Activated CD4-positive, alpha-beta T cell treated with anti-CD3 and anti-CD28 coated beads for 1 hour (primary cell): ENCODE data around the gene LBHD1.
"Not testable (repeated sequence)": the region's sequence is repeated elsewhere in the genome, so short reads cannot be mapped to it uniquely, and the experiment has no call there.

ENCODE experiments used
- DNase-seq: peaks from one replicate; pipeline ENCODE4 v3.0.0-alpha.2; 2020

Gene LBHD1

DNA sequence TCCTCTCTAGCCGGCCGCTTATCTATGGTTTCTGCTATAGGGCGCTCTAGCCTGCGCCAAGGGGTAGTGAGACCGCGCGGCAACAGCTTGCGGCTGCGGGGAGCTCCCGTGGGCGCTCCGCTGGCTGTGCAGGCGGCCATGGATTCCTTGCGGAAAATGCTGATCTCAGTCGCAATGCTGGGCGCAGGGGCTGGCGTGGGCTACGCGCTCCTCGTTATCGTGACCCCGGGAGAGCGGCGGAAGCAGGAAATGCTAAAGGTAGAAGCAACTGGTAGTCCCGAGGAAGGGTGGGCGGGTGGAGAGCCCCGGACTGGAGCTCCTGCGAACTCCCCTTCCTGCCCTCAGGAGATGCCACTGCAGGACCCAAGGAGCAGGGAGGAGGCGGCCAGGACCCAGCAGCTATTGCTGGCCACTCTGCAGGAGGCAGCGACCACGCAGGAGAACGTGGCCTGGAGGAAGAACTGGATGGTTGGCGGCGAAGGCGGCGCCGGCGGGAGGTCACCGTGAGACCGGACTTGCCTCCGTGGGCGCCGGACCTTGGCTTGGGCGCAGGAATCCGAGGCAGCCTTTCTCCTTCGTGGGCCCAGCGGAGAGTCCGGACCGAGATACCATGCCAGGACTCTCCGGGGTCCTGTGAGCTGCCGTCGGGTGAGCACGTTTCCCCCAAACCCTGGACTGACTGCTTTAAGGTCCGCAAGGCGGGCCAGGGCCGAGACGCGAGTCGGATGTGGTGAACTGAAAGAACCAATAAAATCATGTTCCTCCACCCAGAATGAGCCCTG is at the start of gene LBHD1, which contains the start of gene UQCC3:
Gene LBHD1 (minus strand): TSS at position 660 of the 782 bp plus-strand sequence. CDS start 2,236 bp downstream, outside the sequence.
Gene UQCC3 (plus strand): TSS at position 66 of the 782 bp plus-strand sequence. CDS start 73 bp downstream, at position 139.
- peak; percentile 55 for DNase-seq

DNA sequence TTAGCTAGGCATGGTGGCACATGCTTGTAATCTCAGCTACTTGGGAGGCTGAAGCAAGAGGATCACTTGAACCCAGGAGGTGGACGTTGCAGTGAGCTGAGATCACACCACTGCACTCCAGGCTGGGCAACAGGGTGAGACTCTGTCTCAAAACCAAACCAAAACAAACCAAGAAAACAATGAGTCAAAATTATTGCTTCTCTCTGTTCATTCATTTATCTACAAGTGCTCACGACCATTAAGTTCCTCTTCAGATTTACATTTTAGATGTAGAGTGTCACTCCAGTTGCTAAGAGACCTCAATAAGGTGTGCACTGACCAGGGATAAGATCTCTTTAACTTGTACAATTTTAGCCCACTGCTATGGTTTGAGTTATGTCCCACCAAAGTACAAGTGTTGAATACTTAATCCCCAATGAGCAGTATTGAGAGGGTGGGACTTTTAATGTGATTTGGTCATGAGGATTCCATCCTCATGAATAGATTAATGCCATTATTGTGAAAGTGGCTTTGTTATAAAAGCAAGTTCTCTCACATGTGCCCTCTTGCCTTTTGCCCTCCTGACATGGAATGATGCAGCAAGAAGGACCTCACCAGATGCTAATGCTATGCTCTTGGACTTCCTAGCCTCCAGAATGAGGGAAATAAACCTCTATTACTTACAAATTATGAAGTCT is 47.4 kb upstream of the LBHD1 start:
- DNase-seq, result no peak

DNA sequence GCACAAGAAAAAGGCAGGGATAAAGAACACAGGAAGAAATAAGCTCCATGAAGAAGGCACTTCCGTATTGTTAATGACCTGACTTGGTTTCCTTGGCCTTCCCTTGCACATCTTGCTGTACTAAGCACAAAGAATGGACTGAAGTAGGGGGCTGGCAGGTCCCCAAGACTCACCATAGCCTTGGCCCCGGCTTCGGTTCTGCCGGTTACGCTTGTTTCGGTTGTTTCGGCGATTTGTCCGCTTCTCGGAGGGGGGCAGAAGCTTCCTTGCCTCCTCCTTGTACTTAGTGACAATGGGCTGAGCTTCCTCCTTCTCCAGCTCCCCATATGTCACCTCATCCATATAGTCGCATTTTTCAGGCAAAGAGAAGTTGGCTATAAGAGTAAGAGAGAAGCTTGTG is 44.7 kb upstream of the LBHD1 start:
- no peak for DNase-seq

DNA sequence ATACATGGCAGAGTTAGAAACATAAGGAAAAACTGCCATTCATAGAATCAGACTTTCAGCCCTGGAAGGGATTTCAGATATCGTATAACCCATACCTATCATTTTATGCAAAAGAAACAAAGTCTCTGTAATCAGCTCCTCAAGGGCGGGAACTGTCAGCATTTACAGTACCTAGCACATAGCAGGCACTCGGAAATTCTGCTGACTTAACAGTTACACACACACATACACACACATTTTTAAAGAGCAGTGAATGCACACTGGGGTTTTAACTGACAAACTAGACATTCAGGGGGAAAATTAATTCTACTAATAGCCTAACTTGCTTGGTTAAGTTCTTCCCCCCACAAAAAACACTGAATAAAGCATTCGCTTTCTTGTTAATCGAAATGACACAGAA is 44.1 kb upstream of the LBHD1 start:
- no peak for DNase-seq

DNA sequence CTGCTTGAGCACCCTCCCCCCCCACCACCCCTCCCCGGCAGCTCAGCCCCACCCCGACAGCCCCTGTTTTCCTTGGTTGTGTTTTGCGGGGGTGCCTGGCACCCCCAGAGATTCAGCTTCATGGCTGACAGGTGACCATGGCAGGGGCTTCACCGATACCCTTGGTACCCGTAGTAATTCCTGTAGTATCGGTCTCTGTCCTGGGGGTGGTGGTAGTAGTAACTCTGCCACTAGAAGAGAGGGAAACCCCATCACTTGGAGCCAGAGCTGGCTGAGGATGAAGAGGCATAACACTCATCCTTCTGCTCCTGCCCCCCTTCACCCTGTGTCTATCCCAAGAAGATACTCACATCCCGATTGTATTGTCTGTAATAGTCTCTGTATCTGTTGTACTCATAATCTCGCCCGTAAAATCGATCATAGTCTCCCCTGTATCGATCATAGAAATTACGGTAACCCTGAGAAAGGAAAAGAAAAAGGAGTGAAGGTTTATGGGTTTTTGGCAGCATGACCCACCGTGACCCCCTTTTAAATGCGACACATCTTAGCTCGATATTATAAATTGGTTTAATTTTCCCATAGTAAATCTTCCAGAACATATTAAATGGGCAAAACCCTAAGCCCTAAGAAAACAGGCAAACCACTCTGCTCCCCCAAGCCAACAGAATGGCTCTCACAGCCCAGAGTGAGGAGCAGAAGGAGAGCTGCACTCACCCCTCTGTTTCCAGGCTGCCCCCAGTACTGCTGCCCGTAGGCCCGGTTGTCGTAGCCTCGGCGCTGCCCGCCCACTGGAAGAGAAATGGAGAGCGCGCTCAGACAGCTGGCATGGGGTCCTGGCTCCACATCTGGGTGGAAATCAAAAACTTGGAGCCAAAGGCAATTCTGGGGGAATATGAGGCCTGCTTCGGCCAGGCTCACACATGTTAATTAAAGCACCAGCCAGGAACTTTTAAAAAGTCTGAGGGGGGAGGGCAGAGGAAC is 43.4 kb upstream of the LBHD1 start:
- no peak for DNase-seq

DNA sequence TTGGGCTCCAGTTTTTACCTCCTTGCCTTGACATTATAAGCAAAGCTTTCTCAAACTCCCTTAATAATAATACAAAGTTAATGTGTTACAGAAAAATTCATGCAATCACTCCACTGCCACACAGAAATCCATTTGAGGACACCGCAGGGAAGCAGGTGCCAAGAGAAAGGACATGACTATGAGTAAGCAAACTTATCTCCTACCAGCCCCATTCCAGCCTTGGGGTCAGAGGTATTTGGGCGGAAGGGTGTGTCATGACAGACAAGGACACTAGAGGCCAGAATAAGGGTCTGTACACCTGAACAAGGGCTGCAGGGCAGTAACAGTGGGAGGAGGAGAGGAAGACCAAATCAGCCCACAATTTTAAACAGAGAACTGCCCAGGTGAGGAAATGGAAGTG is 41.3 kb upstream of the LBHD1 start:
- DNase-seq, result no peak

DNA sequence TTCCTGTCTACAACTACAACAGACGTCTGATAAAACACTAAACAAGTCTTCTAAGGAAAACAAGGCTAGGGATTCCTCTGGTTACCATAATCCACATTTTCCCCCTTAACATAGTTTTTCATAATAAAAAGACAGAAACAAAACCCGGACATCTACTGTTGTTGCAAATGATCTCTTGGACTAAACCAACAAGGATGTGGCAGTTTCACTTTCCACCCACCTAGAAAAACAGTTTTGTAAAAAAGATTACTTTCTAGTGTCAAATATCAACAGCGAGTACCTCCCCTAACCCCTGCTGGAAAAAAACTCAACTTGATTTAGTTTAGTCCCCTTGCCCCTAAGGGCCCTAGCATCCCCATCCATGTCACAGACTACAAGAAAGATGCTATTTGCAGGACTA is 40.8 kb upstream of the LBHD1 start:
- no peak for DNase-seq

DNA sequence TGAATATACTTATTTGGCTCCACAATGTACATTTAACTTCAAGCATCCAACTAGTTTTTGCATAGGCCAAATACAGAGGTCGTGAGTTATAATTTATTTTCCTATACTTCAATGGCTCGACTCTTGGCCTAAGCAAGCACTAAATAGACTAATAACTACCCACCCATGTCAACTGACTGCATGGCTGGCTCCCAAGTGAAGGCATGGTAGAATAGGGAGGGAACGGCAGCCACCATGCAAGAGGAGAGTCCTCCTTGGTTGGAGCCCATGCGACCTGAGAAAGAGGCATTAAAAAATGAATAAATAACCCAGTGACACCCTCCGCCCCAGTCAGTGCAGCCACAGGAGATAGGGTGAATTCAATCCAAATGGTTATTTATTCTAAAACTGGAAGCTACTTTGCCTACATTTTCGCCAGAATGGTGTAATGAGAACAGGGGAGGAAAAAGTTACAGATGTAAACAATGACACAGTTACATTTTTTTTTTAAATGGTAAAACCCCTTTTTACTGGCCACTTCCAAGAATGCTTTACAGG is 40.3 kb upstream of the LBHD1 start:
- no peak for DNase-seq

DNA sequence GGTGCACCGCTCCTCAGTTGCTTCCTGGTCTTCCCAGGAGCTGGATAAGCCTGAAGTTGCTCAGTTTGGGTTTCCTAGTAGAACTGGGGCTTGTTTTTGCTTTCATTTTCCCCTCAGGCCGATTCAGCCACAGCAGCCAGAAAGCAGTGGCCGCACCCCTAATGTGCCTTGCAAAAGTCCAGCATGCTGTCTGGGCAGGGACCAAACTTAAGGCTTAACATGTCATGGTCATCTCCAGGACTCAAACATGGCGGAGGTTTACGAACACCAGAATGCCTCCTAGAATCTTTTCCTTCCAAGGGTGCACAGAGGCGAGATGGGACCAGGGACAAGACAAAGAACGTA is 37.9 kb upstream of the LBHD1 start:
- no peak for DNase-seq

DNA sequence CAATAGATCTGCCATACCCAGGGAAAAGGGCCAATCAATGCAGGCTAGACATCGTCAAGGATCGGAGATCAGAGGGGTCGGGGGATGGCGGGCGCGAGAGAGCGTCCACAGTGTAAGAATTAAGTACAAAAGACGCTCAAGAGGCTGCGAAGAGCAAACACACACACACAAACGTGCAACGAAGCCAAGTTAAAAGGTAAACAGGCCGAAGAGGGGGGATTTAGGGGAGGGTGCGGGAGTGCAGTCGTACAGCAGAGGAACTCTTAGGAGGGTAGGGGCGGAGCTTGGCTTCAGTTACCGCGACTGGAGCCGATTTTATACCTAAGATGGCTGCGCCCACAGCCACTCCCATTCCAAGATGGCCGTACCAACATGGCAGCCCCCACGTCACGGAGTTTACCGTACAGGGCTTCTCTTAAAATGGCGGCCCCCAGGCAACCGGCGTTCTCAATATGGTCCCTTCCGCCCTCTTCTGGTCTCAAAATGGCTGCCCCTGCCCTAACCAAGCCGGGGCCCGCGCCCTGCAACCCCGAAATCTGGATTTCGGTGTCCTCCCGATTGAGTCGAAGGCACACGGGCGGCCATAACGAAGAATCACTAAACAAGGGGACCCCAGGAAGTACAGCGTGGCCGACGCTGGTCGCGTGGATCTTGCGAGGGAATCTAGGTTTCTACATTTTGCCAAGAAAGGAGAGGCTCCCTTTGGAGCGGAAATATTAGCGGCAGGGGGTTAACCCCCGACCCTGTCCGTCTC is 37.4 kb upstream of the LBHD1 start:
- peak; percentile 95 for DNase-seq

DNA sequence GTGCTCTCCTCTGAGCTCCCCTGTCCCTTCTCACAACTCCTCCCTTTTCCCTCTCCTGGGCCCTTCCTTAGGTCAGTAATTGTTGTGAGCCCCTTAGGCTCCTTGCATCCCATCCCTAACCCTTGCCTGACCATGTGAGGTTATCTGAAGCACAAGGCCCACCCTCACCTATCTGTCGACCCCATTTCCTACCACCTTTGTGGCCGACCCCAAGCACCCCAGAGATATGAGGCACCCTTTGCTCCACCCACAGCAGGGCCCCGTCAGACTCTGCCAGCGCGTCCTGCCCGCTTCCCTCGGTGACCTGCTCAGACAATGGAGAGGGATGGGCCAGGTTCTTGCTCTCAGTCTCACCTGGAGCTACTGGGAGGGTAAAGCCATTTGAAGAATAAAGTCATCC is 36.7 kb upstream of the LBHD1 start:
- DNase-seq, result peak; percentile 28

DNA sequence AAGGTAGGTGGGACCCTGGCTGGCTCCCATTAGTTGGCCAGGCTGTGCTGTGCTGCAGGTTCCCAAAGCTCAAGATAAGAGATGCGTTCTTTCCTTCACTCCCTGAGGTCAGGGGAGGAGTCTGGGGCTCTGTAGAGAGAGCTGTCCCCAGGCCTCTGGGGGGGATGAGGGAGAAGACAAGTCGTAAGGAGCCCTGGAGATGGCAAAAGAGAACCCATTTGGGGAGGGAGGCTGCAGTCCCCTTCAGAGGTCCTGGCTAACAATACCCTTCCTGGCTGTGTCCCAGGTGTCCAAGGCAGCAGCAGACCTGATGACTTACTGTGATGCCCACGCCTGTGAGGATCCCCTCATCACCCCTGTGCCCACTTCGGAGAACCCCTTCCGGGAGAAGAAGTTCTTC is 36.3 kb upstream of the LBHD1 start:
- no peak for DNase-seq

DNA sequence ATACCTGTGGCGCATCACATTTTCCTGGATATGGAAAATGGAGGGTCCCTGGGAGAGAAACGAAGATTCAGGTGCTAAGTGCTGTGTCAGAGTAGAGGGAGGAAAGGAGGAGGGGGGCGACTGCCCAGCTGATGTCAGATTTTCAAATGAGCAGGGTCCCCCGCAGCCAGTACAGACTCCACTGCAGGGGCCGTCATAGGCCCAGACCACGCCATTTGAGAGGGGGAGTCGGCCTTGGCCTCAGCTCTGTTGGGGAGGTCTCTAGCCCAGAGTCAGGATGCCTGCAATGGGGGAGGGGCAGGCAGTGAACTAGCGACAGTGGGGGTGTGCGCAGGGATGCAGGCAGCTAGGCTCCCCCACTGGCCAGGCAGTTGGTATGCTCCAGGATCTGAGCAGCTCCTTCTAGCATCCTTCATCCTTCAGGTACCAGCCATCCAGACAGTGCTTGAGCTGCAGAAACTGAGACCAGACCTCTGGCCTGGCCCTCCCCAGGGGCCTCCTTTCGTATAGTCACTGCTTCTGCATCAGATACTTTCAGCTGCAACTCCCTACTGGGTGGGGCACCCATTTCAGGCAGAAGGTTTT is 35.3 kb upstream of the LBHD1 start, which contains the start of the genes BSCL2 and GNG3:
Gene BSCL2 (minus strand): TSS at position 148 of the 585 bp plus-strand sequence. CDS start 229 bp downstream, outside the sequence.
Gene GNG3 (plus strand): TSS at position 400 of the 585 bp plus-strand sequence. CDS start 620 bp downstream, outside the sequence.
- DNase-seq, result no peak

DNA sequence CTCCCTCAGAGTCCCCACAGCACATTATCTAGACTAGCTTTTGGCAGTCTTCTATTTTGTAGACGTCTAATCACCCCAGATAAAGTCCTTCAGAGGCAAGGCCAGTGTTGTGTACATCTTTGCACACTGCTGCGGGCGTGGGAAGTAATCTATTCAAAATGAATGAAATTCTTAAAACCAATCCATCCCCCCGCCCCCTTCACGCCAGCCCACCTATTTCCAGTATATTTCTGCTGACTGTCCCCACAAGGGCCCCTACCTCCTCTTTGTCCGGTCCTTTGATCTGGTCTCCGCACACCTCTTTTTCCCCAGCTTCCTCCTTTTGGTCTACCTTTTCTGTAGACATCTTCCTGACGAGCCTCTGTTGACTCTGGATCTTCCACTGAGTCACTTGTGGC is 34.8 kb upstream of the LBHD1 start:
- no peak for DNase-seq

DNA sequence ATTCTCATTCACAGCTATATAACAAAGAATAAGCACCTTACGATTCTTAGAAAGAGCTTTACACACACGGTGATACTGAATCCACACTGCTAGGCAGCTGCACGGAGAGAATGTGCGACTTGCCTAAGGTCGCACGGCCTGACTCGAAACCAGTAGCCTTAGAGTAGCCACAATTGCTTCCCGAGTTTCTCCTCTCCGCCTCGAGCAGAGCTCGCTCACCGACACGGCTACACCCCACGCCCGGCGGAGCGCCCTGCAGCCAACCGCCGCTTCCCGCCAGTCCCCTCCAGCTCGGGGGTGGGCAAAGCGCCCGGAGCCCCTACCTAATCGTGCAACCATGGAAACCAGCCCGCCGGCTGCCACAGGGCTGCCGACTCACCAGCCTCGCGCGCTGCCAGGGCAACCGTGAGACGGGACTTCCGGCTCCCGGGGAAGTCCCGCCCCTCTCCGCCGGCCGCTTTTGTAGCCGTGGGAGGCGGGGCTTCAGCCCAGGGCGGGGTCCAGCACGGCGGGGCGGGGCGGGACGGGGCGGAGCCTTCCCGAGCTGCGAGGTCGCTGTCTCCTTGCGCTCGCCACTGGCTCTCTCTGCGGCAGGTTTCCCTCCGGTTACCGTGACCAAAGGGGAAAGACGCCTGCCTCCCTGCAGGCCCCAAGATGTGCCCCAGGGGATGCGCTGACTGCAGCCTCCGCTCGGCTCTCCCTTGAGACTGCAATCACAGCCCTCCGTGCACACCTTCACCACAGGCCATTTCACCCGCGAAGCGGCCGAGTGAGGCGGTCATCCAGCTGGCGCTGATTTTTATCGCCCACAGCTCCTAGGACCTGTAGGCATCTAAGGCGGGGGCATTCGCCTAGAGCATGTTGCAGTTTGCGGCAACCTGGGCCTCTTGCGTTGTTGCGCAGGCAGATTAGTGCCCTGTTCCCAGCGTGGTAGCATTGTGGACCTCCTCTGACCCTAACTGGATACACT is 34.1 kb upstream of the LBHD1 start:
- peak; percentile 93 for DNase-seq

DNA sequence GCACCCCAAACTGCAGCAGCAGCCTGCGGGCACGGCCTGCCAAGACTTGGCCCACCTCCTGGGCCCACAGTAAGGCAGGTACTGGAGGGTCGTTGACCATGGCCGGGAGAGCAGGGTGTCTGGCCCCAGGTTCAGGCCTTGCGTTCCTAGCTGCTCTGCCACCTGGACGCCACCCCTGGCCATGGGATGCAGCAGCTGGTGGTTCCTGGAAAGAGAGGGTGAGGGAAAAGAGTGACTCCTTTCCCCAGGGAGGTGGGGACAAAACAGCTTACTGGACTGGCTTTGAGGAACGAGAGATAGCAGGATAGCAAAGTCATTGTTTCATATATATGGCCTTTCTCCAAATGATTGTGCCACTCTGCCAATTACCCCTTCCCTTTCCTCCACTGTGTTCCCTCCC is 33.3 kb upstream of the LBHD1 start:
- DNase-seq, result no peak

DNA sequence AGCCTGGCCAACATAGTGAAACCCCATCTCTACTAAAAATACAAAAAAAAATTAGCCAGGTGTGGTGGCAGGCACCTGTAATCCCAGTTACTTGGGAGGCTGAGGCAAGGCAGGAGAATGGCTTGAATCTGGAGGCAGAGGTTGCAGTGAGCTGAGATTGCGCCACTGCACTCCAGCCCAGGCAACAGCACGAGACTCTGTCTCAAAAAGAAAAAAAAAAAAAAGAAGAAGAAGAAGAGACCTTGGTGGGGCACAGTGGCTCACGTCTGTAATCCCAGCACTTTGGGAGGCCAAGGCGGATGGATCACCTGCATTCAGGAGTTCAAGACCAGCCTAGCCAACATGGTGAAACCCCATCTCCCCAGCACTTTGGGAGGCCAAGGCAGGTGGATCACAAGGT is 31.9 kb upstream of the LBHD1 start:
- not testable (repeated sequence) for DNase-seq

DNA sequence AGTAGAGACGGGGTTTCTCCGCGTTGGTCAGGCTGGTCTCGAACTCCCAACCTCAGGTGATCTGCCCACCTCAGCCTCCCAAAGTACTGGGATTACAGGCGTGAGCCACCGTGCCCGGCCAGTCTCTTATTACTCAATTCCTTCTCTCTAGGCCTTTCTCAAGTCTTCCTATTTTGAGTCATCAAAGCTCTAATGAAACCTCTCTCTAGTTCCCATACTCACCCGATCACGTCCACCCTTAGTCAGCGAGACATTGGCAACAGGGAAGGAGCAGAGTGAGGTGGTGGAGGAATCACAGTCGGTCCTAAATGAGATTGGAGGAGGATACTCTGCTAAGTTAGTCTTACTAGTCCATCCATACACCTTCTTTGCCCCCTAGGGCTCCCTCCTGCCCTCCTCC is 30.2 kb upstream of the LBHD1 start:
- DNase-seq, result no peak

DNA sequence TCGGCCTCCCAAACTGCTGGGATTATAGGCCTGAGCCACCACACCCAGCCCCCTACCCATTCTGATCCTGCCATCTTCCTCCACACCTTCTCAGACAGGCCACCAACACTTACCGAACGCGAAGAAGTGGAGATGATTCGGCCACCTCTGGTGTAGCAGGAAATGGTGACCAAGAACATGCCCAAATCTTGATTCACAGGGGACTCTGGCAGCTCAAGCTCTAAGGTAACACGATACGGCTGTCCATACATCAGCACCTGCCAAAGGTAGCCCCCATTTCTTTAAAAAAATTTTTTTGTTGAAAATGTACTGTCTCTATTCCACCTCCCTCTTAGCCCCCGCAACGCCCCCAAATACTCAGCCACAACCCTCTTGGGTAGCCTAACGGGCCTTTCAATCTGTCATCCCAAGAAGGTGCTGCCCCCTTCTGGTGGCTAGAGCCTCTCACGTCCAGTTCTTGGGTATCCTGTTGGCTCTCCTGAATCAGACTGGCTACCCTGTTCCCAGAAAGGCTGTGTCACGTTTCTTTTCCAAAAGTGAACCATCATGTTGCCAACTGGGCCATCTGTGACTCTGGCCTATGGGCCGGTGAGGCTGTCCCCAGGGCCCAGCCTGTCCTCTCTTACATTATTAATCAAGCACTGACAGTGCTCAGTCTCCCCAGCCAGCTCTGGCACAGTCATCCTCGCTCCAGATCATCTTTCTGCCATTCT is 22.5 kb upstream of the LBHD1 start:
- peak; percentile 59 for DNase-seq

DNA sequence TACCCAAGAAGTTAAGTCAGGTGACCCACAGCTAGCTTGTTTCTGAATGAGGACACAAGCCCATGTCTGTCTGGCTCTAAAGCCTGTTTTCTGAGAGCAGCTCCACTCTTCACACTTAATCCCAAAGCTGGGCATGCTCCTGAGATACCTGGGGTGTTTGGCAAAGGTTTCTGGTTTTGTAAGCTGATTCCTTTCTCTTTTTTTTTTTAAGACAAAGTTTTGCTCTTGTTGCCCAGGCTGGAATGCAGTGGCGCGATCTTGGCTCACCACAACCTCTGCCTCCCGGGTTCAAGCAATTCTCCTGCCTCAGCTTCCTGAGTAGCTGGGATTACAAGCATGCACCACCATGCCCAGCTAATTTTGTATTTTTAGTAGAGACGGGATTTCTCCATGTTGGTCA is 21.6 kb upstream of the LBHD1 start:
- DNase-seq, result not testable (repeated sequence)
